OCI-LY3 (cell line): ENCODE data around the gene PRR16.

Source experiments
- H2AFZ ChIP-seq: fragments of 200-600, 300-600 bp; shearing (Covaris generic); 2 replicates; pipeline ENCODE4 v1.6.0; 2014; ENCODE audit warnings: antibody characterized with exemption, low read depth, low read length
- H3K27ac ChIP-seq: fragments of 200-600, 300-600 bp; sonication (generic); 2 replicates; pipeline ENCODE4 v1.5.1; 2014; ENCODE audit warnings: mild to moderate bottlenecking, low read length, moderate library complexity, mixed read lengths
- H3K27me3 ChIP-seq: fragments of 200-600, 300-600 bp; sonication (generic); 2 replicates; pipeline ENCODE4 v1.6.1; 2014; ENCODE audit warnings: low read depth, low read length, mixed read lengths
- H3K36me3 ChIP-seq: fragments of 200-600, 300-600 bp; sonication (generic); replicated peaks from 2 replicates; pipeline ENCODE3; 2014; ENCODE audit warnings: low read depth, low read length, mixed read lengths
- H3K4me1 ChIP-seq: fragments of 300-600, 200-600 bp; sonication (generic); 2 replicates; pipeline ENCODE4 v1.6.1; 2014; ENCODE audit warnings: low read length, mixed read lengths
- H3K4me2 ChIP-seq: fragments of 200-600, 300-600 bp; sonication (generic); 2 replicates; pipeline ENCODE4 v1.6.1; 2014; ENCODE audit warnings: low read length, mixed read lengths
- H3K4me3 ChIP-seq: fragments of 300-600, 200-600 bp; sonication (generic); 2 replicates; pipeline ENCODE4 v1.5.1; 2014; ENCODE audit warnings: antibody characterized with exemption, mild to moderate bottlenecking, low read length, moderate library complexity
- H3K79me2 ChIP-seq: fragments of 300-600, 200-600 bp; shearing (Covaris generic); 2 replicates; pipeline ENCODE4 v1.6.1; 2014; ENCODE audit warnings: mild to moderate bottlenecking, low read length, mixed read lengths
- H3K9ac ChIP-seq: fragments of 300-600, 200-600 bp; shearing (Covaris generic); 2 replicates; pipeline ENCODE4 v1.6.0; 2014; ENCODE audit warnings: mild to moderate bottlenecking, low read length, moderate library complexity
- H3K9me3 ChIP-seq: fragments of 200-600, 300-600 bp; shearing (Covaris generic); 2 replicates; pipeline ENCODE4 v1.6.1; 2014; ENCODE audit warnings: low read length, mixed read lengths; ENCODE audit not compliant: insufficient read depth
- H4K20me1 ChIP-seq: fragments of 200-600, 300-600 bp; sonication (generic); 2 replicates; pipeline ENCODE4 v1.6.1; 2016; ENCODE audit warnings: low read length, mixed read lengths; ENCODE audit not compliant: insufficient read depth
- EZH2phosphoT487 ChIP-seq: fragments of 200-600 bp; shearing (Covaris generic); IDR thresholded peaks from 2 replicates; pipeline ENCODE4 v1.6.1; 2018; ENCODE audit warnings: antibody characterized with exemption, mixed run types, low read depth
- TF ChIP-seq, protein P1 (sequence below): fragments of 200-600, 300-600 bp; sonication (generic); IDR thresholded peaks from 2 replicates; pipeline ENCODE4 v1.5.1; 2014; ENCODE audit warnings: antibody characterized with exemption, low read length, low read depth

PRR16 gene

DNA sequence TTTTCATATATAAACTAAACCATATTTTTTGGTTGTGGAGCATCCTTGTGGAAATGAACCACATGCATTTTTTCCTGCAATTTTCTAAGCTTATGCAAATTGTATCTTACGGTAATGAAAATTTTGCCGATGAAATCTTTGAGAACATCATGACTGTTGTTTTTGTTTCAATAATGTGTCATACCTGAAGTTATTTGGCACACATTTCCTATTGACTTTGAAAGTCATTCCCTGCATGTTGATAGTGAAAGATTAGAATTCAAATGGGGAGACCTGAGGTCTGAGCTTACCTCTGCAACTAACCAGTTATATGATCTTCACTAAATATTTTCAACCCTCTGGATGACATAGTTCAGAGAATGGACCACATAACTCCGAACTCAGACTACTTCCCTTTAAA lies 88.5 kb downstream of the PRR16 start:
- Histone ChIP-seq H3K36me3 (no peaks in the 10 kb centered on the region), H3K79me2 (no peaks in the 10 kb centered on the region), H3K27ac (no peak overlapping the region), H3K9me3 (no peaks in the 10 kb centered on the region), H3K4me1 (peaks cover 9% of the 10 kb centered on the region), H2AFZ (no peak overlapping the region), H3K27me3 (no peaks in the 10 kb centered on the region), H4K20me1 (no peaks in the 10 kb centered on the region), H3K4me2 (no peak overlapping the region), H3K9ac (no peak overlapping the region), H3K4me3 (no peak overlapping the region)
- TF ChIP-seq EZH2phosphoT487 = no peak
- TF ChIP-seq, protein P1, sequence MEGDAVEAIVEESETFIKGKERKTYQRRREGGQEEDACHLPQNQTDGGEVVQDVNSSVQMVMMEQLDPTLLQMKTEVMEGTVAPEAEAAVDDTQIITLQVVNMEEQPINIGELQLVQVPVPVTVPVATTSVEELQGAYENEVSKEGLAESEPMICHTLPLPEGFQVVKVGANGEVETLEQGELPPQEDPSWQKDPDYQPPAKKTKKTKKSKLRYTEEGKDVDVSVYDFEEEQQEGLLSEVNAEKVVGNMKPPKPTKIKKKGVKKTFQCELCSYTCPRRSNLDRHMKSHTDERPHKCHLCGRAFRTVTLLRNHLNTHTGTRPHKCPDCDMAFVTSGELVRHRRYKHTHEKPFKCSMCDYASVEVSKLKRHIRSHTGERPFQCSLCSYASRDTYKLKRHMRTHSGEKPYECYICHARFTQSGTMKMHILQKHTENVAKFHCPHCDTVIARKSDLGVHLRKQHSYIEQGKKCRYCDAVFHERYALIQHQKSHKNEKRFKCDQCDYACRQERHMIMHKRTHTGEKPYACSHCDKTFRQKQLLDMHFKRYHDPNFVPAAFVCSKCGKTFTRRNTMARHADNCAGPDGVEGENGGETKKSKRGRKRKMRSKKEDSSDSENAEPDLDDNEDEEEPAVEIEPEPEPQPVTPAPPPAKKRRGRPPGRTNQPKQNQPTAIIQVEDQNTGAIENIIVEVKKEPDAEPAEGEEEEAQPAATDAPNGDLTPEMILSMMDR = no peak

DNA sequence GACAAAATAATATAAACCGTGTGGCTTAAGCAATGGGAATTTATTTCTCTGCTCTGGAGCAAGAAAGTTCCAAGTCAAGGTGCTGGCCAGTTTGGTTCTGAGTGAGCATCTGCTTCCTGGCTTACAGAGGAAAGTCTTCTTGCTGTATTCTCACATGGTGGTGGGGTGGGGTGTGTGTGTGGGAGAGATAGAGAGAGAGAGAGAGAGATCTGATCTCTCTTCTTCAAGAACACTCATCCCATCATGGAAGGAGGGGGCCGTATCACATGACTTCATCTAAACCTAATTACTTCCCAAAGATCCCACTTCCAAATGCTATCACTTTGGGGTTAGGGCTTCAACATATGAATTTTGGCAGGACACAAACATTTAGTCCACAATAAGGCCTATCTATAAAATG lies 91.2 kb downstream of the PRR16 start:
- no peak for TF ChIP-seq EZH2phosphoT487
- no peak overlapping the region for H3K4me3 ChIP-seq
- H3K4me2 ChIP-seq = no peak overlapping the region
- H3K27ac ChIP-seq = no peak overlapping the region
- no peaks in the 10 kb centered on the region for H3K36me3 ChIP-seq
- no peaks in the 10 kb centered on the region for H3K27me3 ChIP-seq
- no peaks in the 10 kb centered on the region for H3K79me2 ChIP-seq
- H3K9me3 ChIP-seq = no peaks in the 10 kb centered on the region
- no peak overlapping the region for H2AFZ ChIP-seq
- peaks cover 9% of the 10 kb centered on the region for H3K4me1 ChIP-seq
- no peak overlapping the region for H3K9ac ChIP-seq
- no peaks in the 10 kb centered on the region for H4K20me1 ChIP-seq

DNA sequence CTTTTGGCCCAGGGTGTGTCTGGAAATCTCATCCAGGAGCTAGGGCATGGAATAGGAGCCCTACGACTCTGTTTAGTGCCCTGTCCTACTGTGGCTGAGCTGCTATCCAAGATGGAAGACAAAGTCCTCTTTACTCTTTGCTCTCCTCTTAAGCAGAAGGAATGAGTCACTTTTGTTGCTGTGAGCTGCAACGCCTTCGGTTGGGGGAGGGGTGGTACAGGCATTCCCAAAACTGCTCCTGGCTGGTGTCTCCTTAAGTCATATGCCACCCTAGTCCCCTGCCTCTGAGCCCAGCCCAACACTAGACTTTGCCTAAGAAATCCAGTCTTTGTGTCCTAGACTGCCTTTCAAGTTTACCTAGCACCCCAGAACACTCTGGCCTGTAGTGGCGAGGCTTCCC lies 99.9 kb downstream of the PRR16 start:
- Histone ChIP-seq H2AFZ (no peak overlapping the region), H3K36me3 (no peaks in the 10 kb centered on the region), H3K79me2 (no peaks in the 10 kb centered on the region)

DNA sequence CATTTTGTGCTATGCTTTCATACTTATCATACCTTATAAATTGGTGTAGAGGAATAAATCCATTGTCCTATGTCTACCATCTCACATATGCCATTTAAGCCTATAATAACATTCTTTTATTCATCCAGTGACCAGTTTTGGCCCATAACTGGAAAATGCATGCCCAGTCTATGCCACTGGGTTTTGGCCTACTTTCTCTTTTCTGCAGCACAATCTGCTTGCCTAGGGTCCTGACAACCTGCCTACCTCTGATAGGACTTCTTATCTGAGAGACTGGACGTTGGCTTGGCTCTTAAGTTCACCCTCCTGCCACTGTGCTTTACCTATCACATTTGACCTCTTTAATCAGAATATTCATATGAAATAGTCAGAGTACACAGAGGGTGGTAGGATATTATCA lies 103.0 kb downstream of the PRR16 start:
- Histone ChIP-seq H4K20me1 (no peaks in the 10 kb centered on the region), H3K27ac (no peak overlapping the region), H3K4me3 (no peak overlapping the region), H3K9me3 (no peaks in the 10 kb centered on the region), H3K27me3 (no peaks in the 10 kb centered on the region), H2AFZ (no peak overlapping the region), H3K9ac (no peak overlapping the region), H3K4me1 (no peaks in the 10 kb centered on the region), H3K36me3 (no peaks in the 10 kb centered on the region), H3K79me2 (no peaks in the 10 kb centered on the region), H3K4me2 (no peak overlapping the region)
- TF ChIP-seq, protein P1 = no peak
- no peak for TF ChIP-seq EZH2phosphoT487

More for the DNA sequence above, 99.9 kb downstream of the PRR16 start:
- H3K4me1 ChIP-seq = no peaks in the 10 kb centered on the region
- no peaks in the 10 kb centered on the region for H4K20me1 ChIP-seq
- H3K4me3 ChIP-seq = no peak overlapping the region
- no peaks in the 10 kb centered on the region for H3K27me3 ChIP-seq
- H3K9me3 ChIP-seq = no peaks in the 10 kb centered on the region
- H3K9ac ChIP-seq = no peak overlapping the region
- TF ChIP-seq, protein P1 = no peak
- no peak for TF ChIP-seq EZH2phosphoT487
- no peak overlapping the region for H3K27ac ChIP-seq
- H3K4me2 ChIP-seq = no peak overlapping the region

DNA sequence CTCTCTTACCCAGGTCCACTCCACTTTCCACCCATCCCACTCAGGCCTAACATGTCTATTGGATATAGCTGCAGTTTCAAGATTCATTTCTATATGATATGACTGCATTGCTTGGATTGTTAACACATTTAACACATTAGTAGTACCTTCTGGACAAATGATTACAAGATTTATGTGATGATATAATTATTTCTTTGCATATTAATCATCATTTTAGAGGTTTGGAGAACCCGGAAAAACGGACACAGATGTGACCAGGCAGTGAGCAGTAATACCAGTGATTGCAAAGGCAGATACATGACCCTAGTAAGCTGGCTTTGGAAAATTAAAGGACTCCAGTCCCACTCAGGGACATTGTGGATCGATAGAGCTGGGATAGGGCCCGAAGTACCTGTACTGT lies 103.8 kb downstream of the PRR16 start:
- no peak for TF ChIP-seq EZH2phosphoT487
- TF ChIP-seq, protein P1 = no peak
- no peaks in the 10 kb centered on the region for H4K20me1 ChIP-seq
- H3K4me2 ChIP-seq = no peak overlapping the region
- no peaks in the 10 kb centered on the region for H3K9me3 ChIP-seq
- no peaks in the 10 kb centered on the region for H3K79me2 ChIP-seq
- H3K27ac ChIP-seq = no peak overlapping the region
- H3K4me1 ChIP-seq = no peaks in the 10 kb centered on the region
- H3K27me3 ChIP-seq = no peaks in the 10 kb centered on the region
- H3K36me3 ChIP-seq = no peaks in the 10 kb centered on the region
- no peak overlapping the region for H3K9ac ChIP-seq
- no peak overlapping the region for H2AFZ ChIP-seq
- no peak overlapping the region for H3K4me3 ChIP-seq
